ENCODE data around the gene CCNI. TPM values are rescaled to one million over a fixed set of nuclear protein-coding genes. Genes with fewer than 3 reads are reported as not detected.
"Not testable (repeated sequence)": the region's sequence is repeated elsewhere in the genome, so short reads cannot be mapped to it uniquely, and the experiment has no call there.

Gene CCNI
- total RNA-seq, 1 donor from 2014 or later: 116 TPM

DNA sequence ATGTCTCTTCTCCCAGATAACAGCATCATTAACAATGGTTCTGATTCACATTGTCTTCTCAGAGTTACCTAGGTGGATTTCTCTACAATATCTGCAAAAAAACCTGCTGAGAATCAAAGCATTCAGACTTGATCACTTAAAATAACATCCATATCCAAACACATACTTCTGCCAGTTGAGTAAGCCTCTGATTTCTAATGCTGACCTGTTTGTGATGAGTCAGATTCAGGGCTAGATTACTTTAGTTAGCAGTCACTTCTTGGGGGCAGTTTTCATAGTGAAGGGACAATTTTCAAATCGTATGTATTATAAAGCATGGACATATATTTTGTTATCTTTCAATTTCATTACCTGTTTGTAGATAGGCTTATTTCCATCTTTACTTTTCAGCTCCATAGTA, 35.5 kb downstream of the CCNI start:
- no peak overlapping the region for H3K4me3 ChIP-seq (ENCODE audit: low read depth, low read length)
- no peak for DNase-seq (ENCODE audit: low read depth)
- TF ChIP-seq, protein P1, sequence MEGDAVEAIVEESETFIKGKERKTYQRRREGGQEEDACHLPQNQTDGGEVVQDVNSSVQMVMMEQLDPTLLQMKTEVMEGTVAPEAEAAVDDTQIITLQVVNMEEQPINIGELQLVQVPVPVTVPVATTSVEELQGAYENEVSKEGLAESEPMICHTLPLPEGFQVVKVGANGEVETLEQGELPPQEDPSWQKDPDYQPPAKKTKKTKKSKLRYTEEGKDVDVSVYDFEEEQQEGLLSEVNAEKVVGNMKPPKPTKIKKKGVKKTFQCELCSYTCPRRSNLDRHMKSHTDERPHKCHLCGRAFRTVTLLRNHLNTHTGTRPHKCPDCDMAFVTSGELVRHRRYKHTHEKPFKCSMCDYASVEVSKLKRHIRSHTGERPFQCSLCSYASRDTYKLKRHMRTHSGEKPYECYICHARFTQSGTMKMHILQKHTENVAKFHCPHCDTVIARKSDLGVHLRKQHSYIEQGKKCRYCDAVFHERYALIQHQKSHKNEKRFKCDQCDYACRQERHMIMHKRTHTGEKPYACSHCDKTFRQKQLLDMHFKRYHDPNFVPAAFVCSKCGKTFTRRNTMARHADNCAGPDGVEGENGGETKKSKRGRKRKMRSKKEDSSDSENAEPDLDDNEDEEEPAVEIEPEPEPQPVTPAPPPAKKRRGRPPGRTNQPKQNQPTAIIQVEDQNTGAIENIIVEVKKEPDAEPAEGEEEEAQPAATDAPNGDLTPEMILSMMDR (conservative IDR thresholded peaks at IDR 0.05; ENCODE audit: low read depth, low read length): no peak

GRCh38 chr4:77039796-77040195, 36.0 kb downstream of the CCNI start:
- TF ChIP-seq, protein P1 (conservative IDR thresholded peaks at IDR 0.05; ENCODE audit: low read depth, low read length): no peak
- DNase-seq (ENCODE audit: low read depth): no peak
- H3K4me3 ChIP-seq (ENCODE audit: low read depth, low read length): no peak overlapping the region

DNA sequence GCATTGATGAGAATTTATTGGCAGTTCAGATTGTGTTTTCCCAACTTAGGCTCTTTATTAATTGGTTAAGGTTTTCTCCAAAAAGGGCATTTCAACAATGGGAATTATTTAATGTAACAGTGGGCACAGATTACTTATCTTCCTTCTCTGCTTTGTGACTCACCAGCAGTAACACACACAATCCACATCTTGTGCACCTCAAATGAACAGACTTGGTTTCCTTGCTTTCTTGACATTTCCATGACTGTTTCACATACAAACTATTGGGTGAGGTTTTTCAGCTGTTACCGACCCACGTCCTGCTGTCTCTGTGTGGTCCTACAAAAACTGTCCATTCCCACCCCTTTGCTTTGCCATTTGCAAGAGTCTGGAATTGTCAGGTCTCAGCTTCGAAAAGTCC, 38.1 kb downstream of the CCNI start:
- TF ChIP-seq, protein P1 (conservative IDR thresholded peaks at IDR 0.05; ENCODE audit: low read depth, low read length): no peak
- no peak for DNase-seq (ENCODE audit: low read depth)
- H3K4me3 ChIP-seq (ENCODE audit: low read depth, low read length): no peak overlapping the region

GRCh38 chr4:77037168-77037567, 38.6 kb downstream of the CCNI start:
- not testable (repeated sequence) for DNase-seq (ENCODE audit: low read depth); H3K4me3 ChIP-seq (ENCODE audit: low read depth, low read length)

GRCh38 chr4:77036206-77036605, 39.6 kb downstream of the CCNI start:
- DNase-seq (ENCODE audit: low read depth): no peak
- TF ChIP-seq, protein P1 (conservative IDR thresholded peaks at IDR 0.05; ENCODE audit: low read depth, low read length): no peak
- H3K4me3 ChIP-seq (ENCODE audit: low read depth, low read length): no peak overlapping the region

GRCh38 chr4:77035153-77035552, 40.6 kb downstream of the CCNI start:
- TF ChIP-seq, protein P1 (conservative IDR thresholded peaks at IDR 0.05; ENCODE audit: low read depth, low read length): no peak
- no peak for DNase-seq (ENCODE audit: low read depth)
- no peak overlapping the region for H3K4me3 ChIP-seq (ENCODE audit: low read depth, low read length)

DNA sequence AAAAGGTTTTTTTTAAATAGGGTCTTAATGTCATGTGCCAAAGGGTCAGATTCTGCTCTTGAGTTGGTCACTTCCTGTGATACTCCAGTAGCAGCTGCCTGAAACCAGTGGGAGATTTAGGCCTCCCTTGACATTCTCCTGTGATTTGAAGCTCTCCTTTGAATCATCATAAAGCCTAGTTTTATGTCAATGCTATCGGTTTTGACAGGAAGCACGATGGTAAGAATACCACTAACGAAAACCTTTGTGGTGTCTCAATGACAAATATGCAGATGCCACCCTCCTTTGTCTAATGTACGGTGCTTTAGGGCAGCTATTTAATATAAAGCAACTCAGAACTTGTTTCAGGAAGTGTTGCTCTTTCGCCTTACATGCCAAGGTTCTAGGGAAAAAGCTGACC, 44.2 kb downstream of the CCNI start:
- no peak for DNase-seq (ENCODE audit: low read depth)
- TF ChIP-seq, protein P1 (conservative IDR thresholded peaks at IDR 0.05; ENCODE audit: low read depth, low read length): no peak
- H3K4me3 ChIP-seq (ENCODE audit: low read depth, low read length): no peak overlapping the region

- DNase-seq (ENCODE audit: low read depth); H3K4me3 ChIP-seq (ENCODE audit: low read depth, low read length): not testable (repeated sequence)
Measured at GRCh38 chr4:77029757-77030156, 46.0 kb downstream of the CCNI start.
